Skeletal muscle tissue (tissue), 4 donors: ENCODE measurements around the gene GLT1D1. TPM values are rescaled to one million over a fixed set of nuclear protein-coding genes. Genes with fewer than 3 reads are reported as not detected.

Experiments used
- H3K27ac ChIP-seq: one replicate; pipeline ENCODE4 v1.7.0; 2013; ENCODE audit warnings: mild to moderate bottlenecking, low read depth, low read length, inconsistent platforms
- H3K27me3 ChIP-seq, 3 donors: one replicate each; pipeline ENCODE4 v1.7.0; 2013; ENCODE audit warnings: low read length in 3 of 3; ENCODE audit not compliant: control insufficient read depth in 3 of 3, insufficient read depth in 3 of 3
- H3K36me3 ChIP-seq, 3 donors: one replicate each; pipeline ENCODE4 v1.7.0; 2013; ENCODE audit warnings: low read length in 3 of 3; ENCODE audit not compliant: control insufficient read depth in 3 of 3, insufficient read depth in 3 of 3
- H3K4me1 ChIP-seq, 3 donors: one replicate each; pipeline ENCODE4 v1.7.0; 2013; ENCODE audit warnings: low read length in 3 of 3, mild to moderate bottlenecking in 3 of 3; ENCODE audit not compliant: control insufficient read depth in 3 of 3, insufficient read depth in 3 of 3
- H3K4me3 ChIP-seq, 3 donors: one replicate each; pipeline ENCODE4 v1.7.0; 2013; ENCODE audit warnings: low read length in 3 of 3
- H3K9ac ChIP-seq, 3 donors: one replicate each; pipeline ENCODE4 v1.7.0; 2013; ENCODE audit warnings: low read length in 3 of 3, mild to moderate bottlenecking in 3 of 3, moderate library complexity in 2 of 3, low read depth in 1 of 3
- H3K9me3 ChIP-seq, 3 donors: one replicate each; pipeline ENCODE4 v1.7.0; 2013; ENCODE audit warnings: low read length in 3 of 3; ENCODE audit not compliant: control insufficient read depth in 3 of 3
- total RNA-seq: library from RNA; depleted of rRNA; stranded (reverse); fragments of >200 nt; gene quantifications from one replicate; pipeline ENCODE4 v1.2.3, GENCODE V29; 2014
- donor health status: Osteomylitis.

GLT1D1 gene
- total RNA-seq, 1 donor from 2014 or later = 0.52 TPM

DNA sequence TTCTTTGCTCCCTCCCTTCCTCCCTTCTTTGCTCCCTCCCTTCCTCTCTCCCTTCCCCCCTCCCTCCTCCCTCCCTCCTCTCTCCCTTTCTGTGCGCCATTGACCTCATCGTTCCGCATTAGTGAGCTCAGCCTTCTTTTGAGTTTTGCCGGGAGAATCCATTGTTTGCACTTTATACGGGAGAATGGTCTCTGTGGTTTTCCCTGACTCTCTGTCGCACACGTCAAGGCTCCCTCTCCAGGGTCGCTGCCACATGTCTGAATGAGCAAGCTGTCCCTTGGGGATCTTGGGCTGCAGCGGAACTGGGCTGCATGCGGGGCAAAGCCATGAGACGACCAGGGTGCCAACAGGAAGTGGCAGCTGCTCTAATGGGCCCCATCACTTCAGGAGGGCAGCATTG is 118.5 kb downstream of the GLT1D1 start:
- Histone ChIP-seq H3K4me3 (no peak overlapping the region), H3K9ac (no peak overlapping the region), H3K9me3 (no peaks in the 10 kb centered on the region), H3K27me3 (peaks cover 37 to 77% (median 58%) of the 10 kb centered on the region in 3 donors), H3K27ac (no peak overlapping the region), H3K36me3 (no peaks in the 10 kb centered on the region), H3K4me1 (peaks cover 4 to 7% (median 5%) of the 10 kb centered on the region in 3 donors)

DNA sequence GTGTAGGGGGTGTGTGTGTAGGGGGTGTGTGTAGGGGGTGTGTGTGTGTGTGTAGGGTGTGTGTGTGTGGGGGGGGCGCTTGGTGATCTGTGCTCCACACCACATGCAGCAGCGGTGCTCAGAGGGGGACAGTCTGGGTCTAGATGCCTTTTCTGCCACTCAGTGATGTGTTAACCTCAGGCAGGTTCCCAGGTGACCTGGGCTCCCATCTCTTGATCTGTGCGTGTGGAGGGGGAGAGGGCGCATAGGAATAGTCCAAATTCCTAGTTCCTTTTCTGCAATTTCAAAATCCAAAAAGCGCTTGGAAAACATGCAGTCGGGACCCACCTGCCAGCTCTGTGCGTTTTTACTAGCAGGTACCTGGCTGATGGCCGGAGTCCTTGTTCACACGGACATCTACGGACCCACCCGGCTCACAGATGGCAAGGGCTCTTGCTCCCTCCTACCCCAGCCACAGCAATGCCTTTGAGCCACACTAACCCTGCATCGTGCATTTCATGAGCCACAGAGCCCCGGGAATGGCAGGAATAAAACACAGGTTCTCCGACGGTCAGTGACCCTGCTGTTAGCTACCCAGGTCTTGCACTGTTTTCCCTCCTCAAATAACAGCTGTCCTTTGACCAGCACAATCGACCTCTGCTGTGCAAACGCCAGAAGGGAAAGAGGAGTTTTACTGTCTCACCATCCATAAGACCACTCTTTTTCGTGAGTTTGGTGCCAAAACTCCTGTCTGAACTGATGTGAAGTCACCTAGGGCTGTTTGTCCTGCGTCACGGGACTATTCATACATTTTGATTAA is 120.8 kb downstream of the GLT1D1 start:
- no peak overlapping the region for H3K27ac ChIP-seq
- peaks cover 4 to 7% (median 5%) of the 10 kb centered on the region in 3 donors for H3K4me1 ChIP-seq
- no peak overlapping the region for H3K4me3 ChIP-seq
- H3K9ac ChIP-seq = no peak overlapping the region
- peaks cover 41 to 79% (median 67%) of the 10 kb centered on the region in 3 donors for H3K27me3 ChIP-seq
- H3K9me3 ChIP-seq = no peaks in the 10 kb centered on the region
- H3K36me3 ChIP-seq = no peaks in the 10 kb centered on the region

DNA sequence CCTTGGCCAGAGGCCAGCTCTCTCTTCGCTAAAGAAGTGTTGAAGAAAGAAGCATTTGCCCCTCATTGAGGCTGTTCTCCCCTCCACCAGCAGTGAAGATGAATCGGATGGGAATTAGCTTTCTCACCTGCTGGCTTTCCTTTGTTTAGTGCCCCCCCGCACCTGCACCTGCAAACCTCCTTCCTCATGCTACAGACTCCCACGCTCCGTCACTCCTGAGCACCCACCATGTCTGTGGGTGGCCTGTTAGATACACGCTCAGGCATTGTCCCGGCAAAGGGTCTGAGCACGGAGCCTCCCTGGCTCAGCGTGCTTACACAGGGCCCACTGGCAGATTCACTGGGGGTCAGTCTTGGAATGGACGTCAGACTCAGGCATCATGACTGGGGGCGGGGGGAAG is 121.6 kb downstream of the GLT1D1 start:
- Histone ChIP-seq H3K36me3 (no peaks in the 10 kb centered on the region), H3K9ac (no peak overlapping the region), H3K4me3 (no peak overlapping the region), H3K27me3 (peaks cover 42 to 78% (median 63%) of the 10 kb centered on the region in 3 donors), H3K27ac (no peak overlapping the region), H3K4me1 (peaks cover 0 to 2% (median 0%) of the 10 kb centered on the region in 3 donors), H3K9me3 (no peaks in the 10 kb centered on the region)

DNA sequence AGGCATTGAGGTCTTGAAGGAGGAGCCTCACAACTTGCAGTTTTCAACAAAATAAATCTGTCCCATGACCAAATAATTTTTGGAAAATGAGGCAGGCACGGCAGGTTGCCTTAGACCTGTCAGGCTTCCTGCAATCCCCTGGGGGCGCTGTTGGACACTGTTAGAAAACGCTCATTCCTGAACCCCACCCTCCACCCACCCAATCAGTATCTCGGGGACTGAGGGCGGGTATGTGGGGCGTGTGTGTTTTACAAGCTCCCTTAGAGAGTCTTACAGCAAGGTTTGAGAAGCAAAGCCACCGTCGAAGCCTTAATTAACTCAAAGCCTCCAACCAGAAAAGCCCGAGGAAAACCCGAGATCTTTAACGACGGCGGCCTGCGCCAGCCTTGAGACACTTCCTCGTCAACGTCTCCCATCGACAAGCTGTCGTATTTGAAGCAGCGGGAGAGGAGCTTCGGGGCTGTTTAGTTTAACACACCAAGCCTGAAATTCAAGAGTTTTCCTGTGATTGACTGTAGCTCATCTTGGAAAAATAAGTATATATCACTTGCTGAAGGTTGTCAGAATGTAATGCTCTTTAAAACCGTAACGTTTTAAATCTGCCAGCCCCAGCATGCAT is 123.0 kb downstream of the GLT1D1 start:
- H3K9me3 ChIP-seq = no peaks in the 10 kb centered on the region
- no peak overlapping the region for H3K9ac ChIP-seq
- no peaks in the 10 kb centered on the region for H3K36me3 ChIP-seq
- peaks cover 37 to 70% (median 57%) of the 10 kb centered on the region in 3 donors for H3K27me3 ChIP-seq
- H3K4me3 ChIP-seq = no peak overlapping the region
- no peak overlapping the region for H3K27ac ChIP-seq
- H3K4me1 ChIP-seq = peaks cover 0 to 2% (median 0%) of the 10 kb centered on the region in 3 donors

DNA sequence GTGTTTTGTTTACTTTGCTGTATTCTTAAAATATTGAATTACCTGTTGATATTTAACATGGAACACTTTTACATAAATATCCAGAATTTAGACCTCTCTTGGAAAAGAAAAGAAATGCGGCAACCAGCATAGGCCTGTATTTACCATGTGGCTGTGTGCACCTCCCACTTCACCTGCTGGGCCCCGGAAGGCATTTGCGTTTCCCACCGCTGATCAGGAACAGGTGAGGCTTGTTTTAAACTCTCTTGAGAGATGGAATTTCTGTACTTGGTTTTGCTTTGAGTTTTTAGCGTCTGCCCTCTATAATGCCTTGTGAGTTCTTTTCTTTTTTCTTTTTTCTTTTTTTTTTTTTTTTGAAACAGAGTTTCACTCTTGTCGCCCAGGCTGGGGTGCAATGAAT is 124.2 kb downstream of the GLT1D1 start:
- H3K4me1 ChIP-seq = no peaks in the 10 kb centered on the region
- H3K36me3 ChIP-seq = no peaks in the 10 kb centered on the region
- H3K9me3 ChIP-seq = no peaks in the 10 kb centered on the region
- H3K9ac ChIP-seq = no peak overlapping the region
- no peak overlapping the region for H3K27ac ChIP-seq
- no peak overlapping the region for H3K4me3 ChIP-seq
- peaks cover 34 to 64% (median 50%) of the 10 kb centered on the region in 3 donors for H3K27me3 ChIP-seq

DNA sequence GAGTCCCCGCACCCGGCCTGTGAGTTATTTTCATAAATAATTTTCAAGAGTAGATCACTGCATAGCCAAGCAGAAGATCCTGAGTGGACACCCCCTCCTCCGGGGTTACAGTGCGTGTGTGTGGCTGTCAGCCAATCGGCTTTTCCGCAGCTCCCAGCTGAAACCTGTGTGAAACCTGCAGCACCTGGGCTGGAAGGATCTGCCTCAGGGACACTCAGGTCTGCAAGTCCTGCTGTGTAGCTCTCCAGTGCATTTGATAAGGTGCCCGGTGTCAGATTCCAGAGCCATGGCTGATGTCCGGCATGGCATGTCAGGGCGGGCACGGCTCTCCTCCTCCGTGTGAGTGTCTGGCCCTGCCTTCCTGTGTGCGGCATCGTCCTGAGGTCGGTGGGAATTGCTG is 124.8 kb downstream of the GLT1D1 start:
- H3K27ac ChIP-seq = no peak overlapping the region
- H3K4me3 ChIP-seq = no peak overlapping the region
- H3K9me3 ChIP-seq = no peaks in the 10 kb centered on the region
- H3K9ac ChIP-seq = no peak overlapping the region
- H3K4me1 ChIP-seq = no peaks in the 10 kb centered on the region
- H3K27me3 ChIP-seq = peaks cover 32 to 60% (median 46%) of the 10 kb centered on the region in 3 donors
- no peaks in the 10 kb centered on the region for H3K36me3 ChIP-seq

DNA sequence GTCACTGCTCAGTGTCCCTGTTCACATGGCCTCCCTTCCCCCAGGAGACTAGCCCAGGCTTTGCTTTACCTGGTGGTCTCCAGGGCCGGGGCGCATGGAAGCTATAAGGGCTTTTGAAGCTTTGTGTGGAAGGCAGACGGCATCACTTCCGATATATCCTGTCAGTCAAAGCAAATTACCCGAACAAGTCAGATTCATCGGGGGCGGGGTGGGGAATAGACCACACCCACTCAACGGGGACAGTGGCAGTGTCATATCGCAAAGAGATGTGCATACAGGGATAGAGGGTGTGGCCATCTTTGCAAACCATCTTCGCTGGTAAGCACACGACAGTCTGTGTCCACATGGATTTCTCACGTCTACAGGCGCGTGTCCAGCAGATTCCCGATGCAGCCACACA is 127.3 kb downstream of the GLT1D1 start:
- H3K4me3 ChIP-seq = no peak overlapping the region
- no peaks in the 10 kb centered on the region for H3K36me3 ChIP-seq
- H3K4me1 ChIP-seq = no peaks in the 10 kb centered on the region
- no peaks in the 10 kb centered on the region for H3K9me3 ChIP-seq
- H3K27ac ChIP-seq = no peak overlapping the region
- no peak overlapping the region for H3K9ac ChIP-seq
- H3K27me3 ChIP-seq = peaks cover 18 to 38% (median 26%) of the 10 kb centered on the region in 3 donors

DNA sequence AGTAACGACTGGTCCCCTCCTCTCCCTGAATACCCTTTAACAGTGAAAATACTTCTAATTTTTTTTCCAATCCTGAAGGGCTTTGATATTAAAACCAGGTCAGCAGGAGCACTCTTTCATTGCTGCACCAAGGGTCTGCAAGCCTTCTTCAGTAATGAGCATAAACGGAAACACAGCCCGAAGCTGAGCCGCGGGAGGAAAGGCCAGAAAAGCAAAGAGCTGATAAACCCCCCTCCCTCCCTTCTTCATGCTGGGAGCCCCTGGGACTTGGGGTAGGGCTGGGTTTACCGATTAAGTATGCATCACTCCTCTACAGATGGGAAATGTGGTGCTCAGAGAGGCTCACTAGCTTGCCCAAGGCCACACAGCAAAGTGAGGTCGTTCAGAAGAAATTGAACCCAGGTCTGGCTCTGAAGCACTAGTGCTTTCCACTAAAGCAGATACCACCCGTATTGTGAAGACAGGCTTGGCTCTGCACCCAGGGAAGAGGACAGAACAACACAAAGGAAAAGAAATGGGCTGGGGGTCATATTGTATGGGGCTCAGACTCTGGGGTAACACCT is 128.8 kb downstream of the GLT1D1 start:
- Histone ChIP-seq H3K27ac (no peak overlapping the region), H3K4me3 (no peak overlapping the region), H3K9ac (no peak overlapping the region), H3K9me3 (no peaks in the 10 kb centered on the region), H3K27me3 (peaks cover 13 to 27% (median 20%) of the 10 kb centered on the region in 3 donors), H3K4me1 (no peaks in the 10 kb centered on the region), H3K36me3 (no peaks in the 10 kb centered on the region)

DNA sequence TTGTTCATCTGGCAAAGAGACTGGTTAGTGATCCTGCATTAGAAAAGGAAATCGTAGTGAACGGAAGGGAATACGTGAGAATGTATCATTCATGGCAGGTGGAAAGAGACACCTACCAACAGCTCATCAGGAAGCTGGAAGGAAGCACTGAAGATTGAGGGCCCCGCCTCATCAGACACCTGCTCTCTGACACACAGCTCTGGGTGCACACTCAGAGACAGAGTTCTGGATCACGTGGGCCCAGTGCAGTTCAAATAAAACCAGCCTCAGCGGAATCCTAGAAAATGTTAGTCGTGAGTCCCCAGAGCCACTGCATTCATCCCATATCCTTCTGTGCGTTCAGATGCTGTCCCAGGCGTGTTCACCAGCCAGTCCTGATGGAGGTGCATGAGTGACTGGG is 129.7 kb downstream of the GLT1D1 start:
- peaks cover 12 to 24% (median 15%) of the 10 kb centered on the region in 3 donors for H3K27me3 ChIP-seq

DNA sequence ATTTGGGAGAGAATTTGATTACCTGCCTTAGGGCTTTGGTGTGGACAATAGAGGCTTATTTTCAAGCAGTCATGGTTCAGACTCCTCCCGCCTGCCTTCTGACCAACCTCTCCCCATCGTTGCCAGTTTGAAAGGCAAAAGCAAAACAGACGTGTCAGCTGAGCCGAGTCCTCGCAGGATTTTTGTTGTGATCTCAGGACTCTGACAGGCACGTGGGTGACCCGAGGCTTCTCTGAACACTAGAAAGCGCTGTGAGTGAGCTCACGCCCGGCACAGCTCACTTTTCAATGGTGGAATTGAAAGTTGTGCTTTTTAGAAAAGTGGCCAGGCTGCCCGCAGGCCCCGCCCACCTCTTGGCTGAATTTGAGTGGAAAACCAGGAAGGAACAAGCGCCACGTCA is 130.1 kb downstream of the GLT1D1 start:
- peaks cover 9 to 20% (median 10%) of the 10 kb centered on the region in 3 donors for H3K27me3 ChIP-seq
- no peak overlapping the region for H3K9ac ChIP-seq
- H3K4me3 ChIP-seq = no peak overlapping the region
- H3K9me3 ChIP-seq = no peaks in the 10 kb centered on the region
- H3K4me1 ChIP-seq = no peaks in the 10 kb centered on the region
- H3K27ac ChIP-seq = no peak overlapping the region
- H3K36me3 ChIP-seq = no peaks in the 10 kb centered on the region

More for the DNA sequence above, 129.7 kb downstream of the GLT1D1 start:
- Histone ChIP-seq H3K4me1 (no peaks in the 10 kb centered on the region), H3K4me3 (no peak overlapping the region), H3K9me3 (no peaks in the 10 kb centered on the region), H3K27ac (no peak overlapping the region), H3K9ac (no peak overlapping the region), H3K36me3 (no peaks in the 10 kb centered on the region)
